HG03196 (cell line): ENCODE measurements around the gene CDH23.

Experiments used
- ATAC-seq: cut with Tn5 transposase; IDR thresholded peaks from one replicate; pipeline ENCODE4 v1.9.1; 2021; ENCODE audit not compliant: unreplicated experiment

The CDH23 gene

GRCh38 chr10:71761541-71762113 lies 364.9 kb downstream of the CDH23 start:
- no peak for ATAC-seq

GRCh38 chr10:71762324-71762723 lies 365.6 kb downstream of the CDH23 start:
- ATAC-seq, result no peak

GRCh38 chr10:71763352-71764127 lies 366.8 kb downstream of the CDH23 start:
- ATAC-seq, result no peak

- ATAC-seq, result no peak
Observed at GRCh38 chr10:71765176-71765904, 368.6 kb downstream of the CDH23 start.

GRCh38 chr10:71765906-71766716 lies 369.4 kb downstream of the CDH23 start:
- no peak for ATAC-seq

GRCh38 chr10:71766717-71767419 lies 370.1 kb downstream of the CDH23 start:
- ATAC-seq, result no peak

GRCh38 chr10:71767420-71768035 lies 370.8 kb downstream of the CDH23 start:
- no peak for ATAC-seq

GRCh38 chr10:71769279-71769823 lies 372.6 kb downstream of the CDH23 start:
- ATAC-seq, result peak; percentile 24

GRCh38 chr10:71770255-71770654 lies 373.5 kb downstream of the CDH23 start:
- no peak for ATAC-seq

- ATAC-seq, result no peak
Observed at GRCh38 chr10:71770789-71771188, 374.1 kb downstream of the CDH23 start.

- no peak for ATAC-seq
Observed at GRCh38 chr10:71771204-71771603, 374.5 kb downstream of the CDH23 start.

- ATAC-seq, result no peak
Observed at GRCh38 chr10:71771821-71772617, 375.3 kb downstream of the CDH23 start.

GRCh38 chr10:71772832-71773220 lies 376.1 kb downstream of the CDH23 start:
- no peak for ATAC-seq

- peak; percentile 43 for ATAC-seq
Observed at GRCh38 chr10:71773221-71773971, 376.7 kb downstream of the CDH23 start, which contains the start of gene VSIR. VSIR (minus strand) TSS chr10:71773520; CDS start chr10:71773439, 81 bp downstream.

- no peak for ATAC-seq
Observed at GRCh38 chr10:71774916-71775702, 378.4 kb downstream of the CDH23 start.

GRCh38 chr10:71776481-71776925 lies 379.8 kb downstream of the CDH23 start:
- ATAC-seq, result no peak

- no peak for ATAC-seq
Observed at GRCh38 chr10:71777213-71777985, 380.7 kb downstream of the CDH23 start.
